HEK293 (cell line): ENCODE measurements around the gene RUFY2.

Experiments
- BCL6B ChIP-seq: fragments of 450-650 bp; formaldehyde crosslinking; IDR thresholded peaks from 2 replicates; pipeline ENCODE4 v1.5.1; 2017; ENCODE audit warnings: missing biosample characterization, missing genetic modification characterization
- KLF9 ChIP-seq: fragments of 450-650 bp; formaldehyde crosslinking; IDR thresholded peaks from 2 replicates; pipeline ENCODE4 v1.5.1; 2016; ENCODE audit warnings: missing biosample characterization, missing genetic modification characterization, low read depth
- MZF1 ChIP-seq: fragments of 450-650 bp; formaldehyde crosslinking; IDR thresholded peaks from 2 replicates; pipeline ENCODE4 v1.5.1; 2017; ENCODE audit warnings: missing biosample characterization, missing genetic modification characterization, borderline replicate concordance
- OVOL3 ChIP-seq: fragments of 450-650 bp; formaldehyde crosslinking; IDR thresholded peaks from 2 replicates; pipeline ENCODE4 v1.5.1; 2016; ENCODE audit warnings: missing biosample characterization, missing genetic modification characterization
- PATZ1 ChIP-seq: fragments of 450-650 bp; formaldehyde crosslinking; IDR thresholded peaks from 2 replicates; pipeline ENCODE4 v1.5.1; 2016; ENCODE audit warnings: missing biosample characterization, missing genetic modification characterization
- YY1 ChIP-seq: fragments of 450-650 bp; formaldehyde crosslinking; IDR thresholded peaks from 2 replicates; pipeline ENCODE4 v1.5.1; 2018; ENCODE audit warnings: missing biosample characterization, missing genetic modification characterization
- ZBTB26 ChIP-seq: fragments of 450-650 bp; formaldehyde crosslinking; optimal IDR thresholded peaks from 2 replicates; pipeline ENCODE3; 2016; ENCODE audit warnings: missing biosample characterization, mild to moderate bottlenecking, missing genetic modification characterization
- ZBTB44 ChIP-seq: fragments of 450-650 bp; IDR thresholded peaks from 2 replicates; pipeline ENCODE4 v1.5.1; 2018; ENCODE audit warnings: missing biosample characterization, mild to moderate bottlenecking, missing genetic modification characterization
- ZEB2 ChIP-seq: fragments of 450-650 bp; formaldehyde crosslinking; IDR thresholded peaks from 2 replicates; pipeline ENCODE4 v1.5.1; 2016; ENCODE audit warnings: missing biosample characterization, missing genetic modification characterization
- ZFHX2 ChIP-seq: fragments of 450-650 bp; formaldehyde crosslinking; conservative IDR thresholded peaks from 2 replicates; pipeline ENCODE4 v1.5.1; 2016; ENCODE audit warnings: missing biosample characterization, missing genetic modification characterization
- ZNF23 ChIP-seq: fragments of 450-650 bp; formaldehyde crosslinking; IDR thresholded peaks from 2 replicates; pipeline ENCODE4 v1.5.1; 2016; ENCODE audit warnings: missing biosample characterization, missing genetic modification characterization, borderline replicate concordance
- ZNF24 ChIP-seq: fragments of 450-650 bp; formaldehyde crosslinking; IDR thresholded peaks from 2 replicates; pipeline ENCODE4 v1.5.1; 2016; ENCODE audit warnings: missing biosample characterization, missing genetic modification characterization
- ZNF248 ChIP-seq: fragments of 450-650 bp; formaldehyde crosslinking; IDR thresholded peaks from 2 replicates; pipeline ENCODE4 v1.5.1; 2017; ENCODE audit warnings: missing biosample characterization, missing genetic modification characterization
- ZNF362 ChIP-seq: fragments of 450-650 bp; formaldehyde crosslinking; IDR thresholded peaks from 2 replicates; pipeline ENCODE4 v1.5.1; 2016; ENCODE audit warnings: missing biosample characterization, missing genetic modification characterization
- ZNF37A ChIP-seq: fragments of 450-650 bp; IDR thresholded peaks from 2 replicates; pipeline ENCODE4 v1.5.1; 2018; ENCODE audit warnings: missing biosample characterization, missing genetic modification characterization
- ZNF423 ChIP-seq: fragments of 450-650 bp; formaldehyde crosslinking; IDR thresholded peaks from 2 replicates; pipeline ENCODE4 v1.5.1; 2016; ENCODE audit warnings: missing biosample characterization, missing genetic modification characterization
- ZNF426 ChIP-seq: fragments of 450-650 bp; formaldehyde crosslinking; IDR thresholded peaks from 2 replicates; pipeline ENCODE4 v1.5.1; 2017; ENCODE audit warnings: missing biosample characterization, missing genetic modification characterization, mild to moderate bottlenecking, inconsistent platforms, moderate library complexity
- ZNF600 ChIP-seq: fragments of 450-650 bp; formaldehyde crosslinking; IDR thresholded peaks from 2 replicates; pipeline ENCODE4 v1.5.1; 2016; ENCODE audit warnings: missing biosample characterization, missing genetic modification characterization
- ZNF623 ChIP-seq: fragments of 450-650 bp; formaldehyde crosslinking; IDR thresholded peaks from 2 replicates; pipeline ENCODE4 v1.5.1; 2016; ENCODE audit warnings: missing biosample characterization, missing genetic modification characterization
- ZNF645 ChIP-seq: fragments of 450-650 bp; formaldehyde crosslinking; IDR thresholded peaks from 2 replicates; pipeline ENCODE4; 2016; ENCODE audit warnings: missing biosample characterization, missing genetic modification characterization
- ZNF677 ChIP-seq: fragments of 450-650 bp; IDR thresholded peaks from 2 replicates; pipeline ENCODE4 v1.5.0; 2018; ENCODE audit warnings: missing biosample characterization, mild to moderate bottlenecking, missing genetic modification characterization, moderate library complexity
- ZNF692 ChIP-seq: fragments of 450-650 bp; formaldehyde crosslinking; IDR thresholded peaks from 2 replicates; pipeline ENCODE4 v1.5.1; 2016; ENCODE audit warnings: missing biosample characterization, missing genetic modification characterization
- ZNF701 ChIP-seq: fragments of 450-650 bp; formaldehyde crosslinking; IDR thresholded peaks from 2 replicates; pipeline ENCODE4 v1.5.1; 2016; ENCODE audit warnings: missing biosample characterization, missing genetic modification characterization
- ZNF707 ChIP-seq: fragments of 450-650 bp; formaldehyde crosslinking; IDR thresholded peaks from 2 replicates; pipeline ENCODE4 v1.5.1; 2016; ENCODE audit warnings: missing biosample characterization, missing genetic modification characterization

RUFY2 gene

GRCh38 chr10:68406111-68406814 lies 814 bp downstream of the RUFY2 start (continued):
- TF ChIP-seq ZBTB26 = no peak
- no peak for TF ChIP-seq ZNF423
- TF ChIP-seq PATZ1 (tag by site-specific recombination) = no peak
- TF ChIP-seq ZNF362 (tag by site-specific recombination) = no peak
- no peak for TF ChIP-seq ZNF701 (tag by site-specific recombination)
- no peak for TF ChIP-seq ZNF707
- no peak for TF ChIP-seq ZFHX2
- 0 out of 2 replicates have a peak, but pooled peaks have one; percentile 40 for TF ChIP-seq ZNF692 (tag by site-specific recombination)
- TF ChIP-seq BCL6B = no peak
- no peak for TF ChIP-seq OVOL3 (tag by site-specific recombination)
- TF ChIP-seq ZNF23 = no peak
- no peak for TF ChIP-seq ZBTB44 (tag by site-specific recombination)
- TF ChIP-seq ZNF426 (tag by site-specific recombination) = no peak
- no peak for TF ChIP-seq ZNF677 (tag by site-specific recombination)
- no peak for TF ChIP-seq ZNF24 (tag by site-specific recombination)
- no peak for TF ChIP-seq YY1 (tag by site-specific recombination)
- peak; percentile 95 for TF ChIP-seq KLF9 (tag by site-specific recombination)
- 0 out of 2 replicates have a peak, but pooled peaks have one; percentile 52 for TF ChIP-seq ZEB2 (tag by site-specific recombination)
- no peak for TF ChIP-seq ZNF37A
- TF ChIP-seq ZNF623 (tag by site-specific recombination) = no peak
- no peak for TF ChIP-seq MZF1 (tag by site-specific recombination)
- no peak for TF ChIP-seq ZNF645 (tag by site-specific recombination)
- TF ChIP-seq ZNF248 (tag by site-specific recombination) = no peak
- TF ChIP-seq ZNF600 (tag by site-specific recombination) = peak; percentile 93
